ENCODE data around the gene RELB.

RELB gene

GRCh38 chr19:45020071-45020470 is 18.8 kb downstream of the RELB start:
- no peak overlapping the region for H3K4me3 ChIP-seq (ENCODE audit: low read depth, low read length)
- H3K9me3 ChIP-seq (ENCODE audit: severe bottlenecking) = no peaks in the 10 kb centered on the region
- H3K27ac ChIP-seq = no peak overlapping the region
- TF ChIP-seq CTCF (IDR thresholded peaks at IDR 0.05; ENCODE audit: low read depth, low read length) = no peak
- no peak for DNase-seq
- no peaks in the 10 kb centered on the region for H3K36me3 ChIP-seq
- no peaks in the 10 kb centered on the region for H3K27me3 ChIP-seq (ENCODE audit: insufficient read depth, low read depth, severe bottlenecking)

- no peak for TF ChIP-seq CTCF (IDR thresholded peaks at IDR 0.05; ENCODE audit: low read depth, low read length)
- no peaks in the 10 kb centered on the region for H3K36me3 ChIP-seq
- H3K27ac ChIP-seq = no peak overlapping the region
- no peak overlapping the region for H3K4me3 ChIP-seq (ENCODE audit: low read depth, low read length)
- no peak for DNase-seq
- no peaks in the 10 kb centered on the region for H3K9me3 ChIP-seq (ENCODE audit: severe bottlenecking)
- H3K27me3 ChIP-seq (ENCODE audit: insufficient read depth, low read depth, severe bottlenecking) = no peaks in the 10 kb centered on the region
Measured at GRCh38 chr19:45021971-45022370, 20.7 kb downstream of the RELB start.

- Histone ChIP-seq H3K36me3 (no peaks in the 10 kb centered on the region), H3K4me3 (ENCODE audit: low read depth, low read length) (no peak overlapping the region), H3K27ac (no peak overlapping the region), H3K27me3 (ENCODE audit: insufficient read depth, low read depth, severe bottlenecking) (no peaks in the 10 kb centered on the region), H3K9me3 (ENCODE audit: severe bottlenecking) (no peaks in the 10 kb centered on the region)
- no peak for DNase-seq
- TF ChIP-seq CTCF (IDR thresholded peaks at IDR 0.05; ENCODE audit: low read depth, low read length) = no peak
Measured at GRCh38 chr19:45023048-45023447, 21.8 kb downstream of the RELB start.

GRCh38 chr19:45025264-45025663 is 24.0 kb downstream of the RELB start:
- Histone ChIP-seq H3K27ac (no peak overlapping the region), H3K9me3 (ENCODE audit: severe bottlenecking) (no peaks in the 10 kb centered on the region), H3K27me3 (ENCODE audit: insufficient read depth, low read depth, severe bottlenecking) (no peaks in the 10 kb centered on the region), H3K4me3 (ENCODE audit: low read depth, low read length) (no peak overlapping the region), H3K36me3 (no peaks in the 10 kb centered on the region)
- no peak for DNase-seq
- no peak for TF ChIP-seq CTCF (IDR thresholded peaks at IDR 0.05; ENCODE audit: low read depth, low read length)

GRCh38 chr19:45027371-45027770 is 26.1 kb downstream of the RELB start:
- H3K9me3 ChIP-seq (ENCODE audit: severe bottlenecking) = peaks cover 4% of the 10 kb centered on the region
- H3K27ac ChIP-seq = no peak overlapping the region
- no peak for DNase-seq
- no peaks in the 10 kb centered on the region for H3K27me3 ChIP-seq (ENCODE audit: insufficient read depth, low read depth, severe bottlenecking)
- no peak overlapping the region for H3K4me3 ChIP-seq (ENCODE audit: low read depth, low read length)
- TF ChIP-seq CTCF (IDR thresholded peaks at IDR 0.05; ENCODE audit: low read depth, low read length) = no peak
- no peaks in the 10 kb centered on the region for H3K36me3 ChIP-seq

GRCh38 chr19:45030825-45031224 is 29.6 kb downstream of the RELB start:
- H3K4me3 ChIP-seq (ENCODE audit: low read depth, low read length) = no peak overlapping the region
- no peak for TF ChIP-seq CTCF (IDR thresholded peaks at IDR 0.05; ENCODE audit: low read depth, low read length)
- peaks cover 4% of the 10 kb centered on the region for H3K9me3 ChIP-seq (ENCODE audit: severe bottlenecking)
- no peak for DNase-seq
- no peak overlapping the region for H3K27ac ChIP-seq
- H3K27me3 ChIP-seq (ENCODE audit: insufficient read depth, low read depth, severe bottlenecking) = no peaks in the 10 kb centered on the region
- peaks cover 4% of the 10 kb centered on the region; the same call in 1 of the 2 replicates for H3K36me3 ChIP-seq
